A549 (cell line): ENCODE results near the gene TYW1.
"Not testable (repeated sequence)": the region's sequence is repeated elsewhere in the genome, so short reads cannot be mapped to it uniquely, and the experiment has no call there.

Source experiments
- CEBPB ChIP-seq, 2 experiments: fragments of >200 bp in 1 of 2; sonication (Bioruptor Twin) in 1 of 2; formaldehyde crosslinking in 1 of 2; IDR thresholded peaks; 2 replicates each; pipeline ENCODE4 v1.6.1; 2012 to 2016
- CTCF ChIP-seq: fragments of >200 bp; sonication (Bioruptor Twin); formaldehyde crosslinking; IDR thresholded peaks from 3 replicates; pipeline ENCODE4 v1.5.1; 2016
- EP300 ChIP-seq, 2 experiments: fragments of >200 bp; sonication (Bioruptor Twin); formaldehyde crosslinking; IDR thresholded peaks; 2 replicates in 1 of 2; 3 replicates in 1 of 2; pipeline ENCODE4 v1.6.1; 2016 to 2017
- KDM5A ChIP-seq: fragments of 200-600 bp; sonication (generic); IDR thresholded peaks from 2 replicates; pipeline ENCODE4 v1.6.1; 2016; ENCODE audit warnings: antibody characterized with exemption, mild to moderate bottlenecking
- POLR2A ChIP-seq: IDR thresholded peaks from 2 replicates; pipeline ENCODE4 v1.6.1; 2012; ENCODE audit warnings: mild to moderate bottlenecking, low read length
- RFX5 ChIP-seq: fragments of 450-650 bp; IDR thresholded peaks from 2 replicates; pipeline ENCODE4 v1.7.1; 2014; ENCODE audit warnings: antibody characterized with exemption, mild to moderate bottlenecking, moderate library complexity
- ZFP36 ChIP-seq: fragments of 450-650 bp; IDR thresholded peaks from 2 replicates; pipeline ENCODE4 v1.6.1; 2014; ENCODE audit warnings: borderline replicate concordance; ENCODE audit not compliant: partially characterized antibody
- TF ChIP-seq, protein P1 (sequence below): fragments of 200-600 bp; sonication (generic); IDR thresholded peaks from 2 replicates; pipeline ENCODE4 v1.6.1; 2016; ENCODE audit warnings: antibody characterized with exemption, mild to moderate bottlenecking, moderate library complexity

- TF ChIP-seq CTCF: peak; percentile 44
- TF ChIP-seq KDM5A; EP300 (IDR thresholded peaks at IDR 0.05); RFX5; POLR2A; ZFP36; CEBPB (IDR thresholded peaks at IDR 0.05): not testable (repeated sequence)
- TF ChIP-seq, protein P1, sequence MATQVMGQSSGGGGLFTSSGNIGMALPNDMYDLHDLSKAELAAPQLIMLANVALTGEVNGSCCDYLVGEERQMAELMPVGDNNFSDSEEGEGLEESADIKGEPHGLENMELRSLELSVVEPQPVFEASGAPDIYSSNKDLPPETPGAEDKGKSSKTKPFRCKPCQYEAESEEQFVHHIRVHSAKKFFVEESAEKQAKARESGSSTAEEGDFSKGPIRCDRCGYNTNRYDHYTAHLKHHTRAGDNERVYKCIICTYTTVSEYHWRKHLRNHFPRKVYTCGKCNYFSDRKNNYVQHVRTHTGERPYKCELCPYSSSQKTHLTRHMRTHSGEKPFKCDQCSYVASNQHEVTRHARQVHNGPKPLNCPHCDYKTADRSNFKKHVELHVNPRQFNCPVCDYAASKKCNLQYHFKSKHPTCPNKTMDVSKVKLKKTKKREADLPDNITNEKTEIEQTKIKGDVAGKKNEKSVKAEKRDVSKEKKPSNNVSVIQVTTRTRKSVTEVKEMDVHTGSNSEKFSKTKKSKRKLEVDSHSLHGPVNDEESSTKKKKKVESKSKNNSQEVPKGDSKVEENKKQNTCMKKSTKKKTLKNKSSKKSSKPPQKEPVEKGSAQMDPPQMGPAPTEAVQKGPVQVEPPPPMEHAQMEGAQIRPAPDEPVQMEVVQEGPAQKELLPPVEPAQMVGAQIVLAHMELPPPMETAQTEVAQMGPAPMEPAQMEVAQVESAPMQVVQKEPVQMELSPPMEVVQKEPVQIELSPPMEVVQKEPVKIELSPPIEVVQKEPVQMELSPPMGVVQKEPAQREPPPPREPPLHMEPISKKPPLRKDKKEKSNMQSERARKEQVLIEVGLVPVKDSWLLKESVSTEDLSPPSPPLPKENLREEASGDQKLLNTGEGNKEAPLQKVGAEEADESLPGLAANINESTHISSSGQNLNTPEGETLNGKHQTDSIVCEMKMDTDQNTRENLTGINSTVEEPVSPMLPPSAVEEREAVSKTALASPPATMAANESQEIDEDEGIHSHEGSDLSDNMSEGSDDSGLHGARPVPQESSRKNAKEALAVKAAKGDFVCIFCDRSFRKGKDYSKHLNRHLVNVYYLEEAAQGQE: not testable (repeated sequence)
These were observed 2.0 kb upstream of the TYW1 start for GRCh38 chr7:66994691-66995049.
